GM19035 (cell line): ENCODE measurements around the gene SH3BP4.

Experiments
- ATAC-seq: cut with Tn5 transposase; IDR thresholded peaks from one replicate; pipeline ENCODE4 v1.9.1; 2021; ENCODE audit not compliant: unreplicated experiment

The SH3BP4 gene

GRCh38 chr2:234964631-234965461, 13.0 kb downstream of the SH3BP4 start:
- no peak for ATAC-seq

DNA sequence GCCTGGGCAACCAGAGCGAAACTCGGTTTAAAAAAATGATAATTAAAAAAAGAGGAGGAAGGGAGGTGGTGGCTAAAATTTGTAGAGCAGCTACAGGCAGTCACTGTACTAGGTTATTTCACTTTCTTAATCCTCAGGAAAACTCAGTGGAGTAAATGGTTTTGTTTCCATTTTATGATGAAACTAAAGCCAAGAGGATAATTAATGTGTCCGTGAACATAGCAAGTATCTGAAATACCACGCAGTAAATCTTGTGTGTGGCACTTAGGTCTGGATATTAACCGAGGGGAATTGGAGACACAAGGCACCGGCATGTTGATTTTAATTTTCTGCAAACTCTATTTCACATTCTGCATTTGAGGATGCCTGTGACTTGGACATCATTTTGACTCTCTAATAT, 14.5 kb downstream of the SH3BP4 start:
- no peak for ATAC-seq

DNA sequence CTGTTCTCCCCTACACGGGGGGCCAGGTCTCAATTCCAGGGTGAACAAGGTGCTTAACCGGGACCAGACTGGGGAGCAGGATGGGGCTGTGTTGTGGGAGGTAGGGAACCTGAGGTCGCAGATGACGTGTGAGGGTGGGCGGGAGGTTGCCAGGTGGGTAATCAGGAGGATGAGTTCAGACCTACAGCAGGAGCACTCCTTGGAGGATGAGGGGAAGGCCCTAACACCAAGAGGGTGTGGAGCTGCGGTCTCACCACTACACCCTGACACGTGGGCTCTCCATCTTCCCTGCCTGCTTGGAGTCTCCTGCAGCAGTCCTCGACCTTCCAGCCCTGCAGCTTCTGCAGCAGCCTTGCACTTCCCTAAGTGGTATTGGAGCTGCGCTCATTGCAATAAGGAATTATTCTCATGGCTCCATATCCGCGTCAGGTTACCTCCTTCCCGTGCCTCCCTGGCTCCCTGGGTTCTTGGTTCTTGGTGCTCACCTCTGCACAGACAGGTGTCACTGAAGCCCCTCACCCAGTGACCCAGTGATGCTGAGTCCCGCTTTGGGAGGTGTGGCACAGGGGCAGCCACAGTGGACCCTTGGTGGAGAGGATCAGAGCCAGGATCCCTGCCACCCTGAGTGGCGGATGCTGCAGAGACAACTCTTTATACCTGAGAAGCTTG, 15.5 kb downstream of the SH3BP4 start:
- no peak for ATAC-seq

- no peak for ATAC-seq
Measured at GRCh38 chr2:234967870-234968208, 16.0 kb downstream of the SH3BP4 start.

DNA sequence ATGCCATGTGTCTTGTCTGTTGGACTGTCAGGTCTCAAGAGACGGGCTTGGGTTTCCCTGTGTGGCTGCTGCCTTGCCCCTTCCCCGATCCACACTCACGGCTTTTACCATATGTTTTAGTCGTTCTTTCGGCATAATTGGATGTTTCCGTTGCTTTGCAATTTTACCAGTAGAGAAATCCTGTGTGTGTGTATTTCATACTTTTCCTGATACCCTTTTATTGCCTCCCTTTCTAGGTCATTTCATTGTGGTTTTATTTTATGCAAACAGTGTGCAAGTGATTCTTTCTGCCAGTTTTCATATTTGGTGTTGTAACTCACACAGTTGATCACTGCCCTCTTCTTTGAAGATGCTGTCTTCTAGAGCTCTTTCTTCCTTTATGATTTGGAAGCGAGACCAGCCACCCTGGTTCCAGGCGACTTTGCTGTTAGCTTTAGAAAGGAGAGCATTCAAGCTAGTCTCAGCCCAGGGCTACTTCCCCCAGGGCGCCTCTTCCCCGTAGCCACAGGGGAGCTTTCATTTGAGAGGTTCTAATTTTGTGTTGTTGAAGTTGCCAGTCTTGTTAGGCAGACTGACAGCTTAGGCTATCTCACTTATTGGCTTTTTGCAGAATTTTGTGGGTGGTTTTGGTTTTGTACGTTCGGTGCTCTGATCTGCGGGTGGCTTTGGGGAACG, 17.0 kb downstream of the SH3BP4 start:
- no peak for ATAC-seq

DNA sequence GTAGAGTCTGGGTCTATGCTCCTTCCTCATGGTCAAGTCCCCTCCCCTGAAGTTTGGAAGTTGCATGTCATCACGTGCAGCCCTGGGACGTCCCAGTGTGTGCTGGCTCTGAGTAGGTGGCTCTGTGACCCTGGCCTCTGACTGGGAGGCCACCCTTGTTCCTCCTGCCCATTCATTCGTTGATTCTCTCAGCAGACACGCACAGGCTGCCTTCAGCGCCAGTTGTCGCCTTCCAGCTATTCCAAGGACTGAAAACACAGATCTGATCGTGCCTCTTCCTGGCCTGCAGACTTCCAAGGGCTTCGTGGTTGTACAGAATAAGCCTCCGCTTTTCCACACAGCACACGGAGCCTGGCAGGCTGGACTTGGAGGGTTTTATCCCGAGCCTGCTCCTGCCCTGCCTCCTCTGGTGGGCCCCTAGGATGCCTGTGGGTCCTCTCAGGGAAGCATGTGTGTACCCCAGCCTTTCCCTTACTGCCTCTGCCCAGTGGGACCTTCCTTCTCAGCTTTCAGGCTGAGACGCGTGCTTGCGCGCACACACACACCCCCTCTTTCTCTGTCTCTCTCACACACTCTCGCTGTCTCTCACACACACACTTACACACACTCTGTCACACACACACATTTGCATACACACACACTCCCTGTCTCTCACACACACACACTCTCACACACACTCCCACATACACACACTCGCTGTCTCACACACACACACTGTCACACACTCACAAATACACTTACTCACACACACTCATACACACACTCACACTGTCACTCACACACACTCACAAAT, 17.7 kb downstream of the SH3BP4 start:
- ATAC-seq, result no peak

DNA sequence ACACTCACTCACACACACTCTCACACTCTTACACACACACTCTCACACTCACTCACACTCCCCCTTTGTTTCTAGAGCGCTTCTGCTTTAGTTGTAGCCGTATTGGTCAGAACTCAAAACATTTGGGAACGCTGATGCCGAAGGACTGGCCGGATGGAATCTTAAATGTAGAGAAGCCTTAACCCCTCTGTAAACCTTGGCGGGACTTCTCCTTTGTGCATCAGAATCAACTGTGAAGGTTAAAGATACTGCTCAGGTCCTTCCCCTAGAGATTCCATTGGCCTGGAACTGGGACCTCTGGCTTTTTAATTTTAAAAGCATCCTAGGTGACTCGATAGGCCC, 18.3 kb downstream of the SH3BP4 start:
- ATAC-seq, result no peak

DNA sequence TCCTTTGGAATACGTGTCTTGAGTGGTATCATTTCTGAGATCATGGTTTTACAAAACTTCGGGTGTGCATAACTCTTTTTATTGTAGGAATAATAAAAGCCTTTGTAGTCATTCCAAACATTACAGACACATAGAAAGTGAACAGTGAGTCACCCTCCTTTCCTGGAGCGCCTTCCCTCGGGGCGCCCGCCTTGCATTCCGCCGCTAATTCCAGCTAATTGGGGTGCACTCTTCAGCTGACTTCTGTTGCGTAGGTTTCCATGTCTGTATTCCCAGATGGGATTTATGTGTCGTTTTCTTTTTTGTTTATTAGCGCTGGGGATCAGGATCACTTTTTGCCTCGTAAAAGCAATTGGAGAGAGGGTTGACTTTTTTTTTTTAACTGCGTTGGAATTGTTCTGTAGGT, 18.7 kb downstream of the SH3BP4 start:
- ATAC-seq, result no peak

DNA sequence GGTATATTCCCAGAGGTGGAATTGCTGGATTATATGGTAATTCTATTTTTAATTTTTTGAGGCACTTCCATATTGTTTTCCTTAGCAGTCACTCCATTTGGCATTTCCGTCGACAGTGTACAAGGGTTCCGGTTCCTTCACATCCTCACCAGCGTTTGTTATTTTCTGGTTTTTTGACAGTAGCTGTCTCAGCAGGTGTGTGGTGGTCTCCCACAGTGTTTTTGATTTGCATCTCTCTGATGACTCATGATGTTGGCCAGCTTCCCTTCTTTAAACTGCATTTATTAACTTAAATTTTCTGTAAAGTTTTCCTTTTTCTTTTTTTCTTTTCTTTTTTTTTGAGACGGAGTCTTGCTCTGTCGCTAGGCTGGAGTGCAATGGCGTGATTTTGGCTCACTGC, 19.7 kb downstream of the SH3BP4 start:
- ATAC-seq, result no peak

GRCh38 chr2:234973008-234973407, 21.2 kb downstream of the SH3BP4 start:
- no peak for ATAC-seq

DNA sequence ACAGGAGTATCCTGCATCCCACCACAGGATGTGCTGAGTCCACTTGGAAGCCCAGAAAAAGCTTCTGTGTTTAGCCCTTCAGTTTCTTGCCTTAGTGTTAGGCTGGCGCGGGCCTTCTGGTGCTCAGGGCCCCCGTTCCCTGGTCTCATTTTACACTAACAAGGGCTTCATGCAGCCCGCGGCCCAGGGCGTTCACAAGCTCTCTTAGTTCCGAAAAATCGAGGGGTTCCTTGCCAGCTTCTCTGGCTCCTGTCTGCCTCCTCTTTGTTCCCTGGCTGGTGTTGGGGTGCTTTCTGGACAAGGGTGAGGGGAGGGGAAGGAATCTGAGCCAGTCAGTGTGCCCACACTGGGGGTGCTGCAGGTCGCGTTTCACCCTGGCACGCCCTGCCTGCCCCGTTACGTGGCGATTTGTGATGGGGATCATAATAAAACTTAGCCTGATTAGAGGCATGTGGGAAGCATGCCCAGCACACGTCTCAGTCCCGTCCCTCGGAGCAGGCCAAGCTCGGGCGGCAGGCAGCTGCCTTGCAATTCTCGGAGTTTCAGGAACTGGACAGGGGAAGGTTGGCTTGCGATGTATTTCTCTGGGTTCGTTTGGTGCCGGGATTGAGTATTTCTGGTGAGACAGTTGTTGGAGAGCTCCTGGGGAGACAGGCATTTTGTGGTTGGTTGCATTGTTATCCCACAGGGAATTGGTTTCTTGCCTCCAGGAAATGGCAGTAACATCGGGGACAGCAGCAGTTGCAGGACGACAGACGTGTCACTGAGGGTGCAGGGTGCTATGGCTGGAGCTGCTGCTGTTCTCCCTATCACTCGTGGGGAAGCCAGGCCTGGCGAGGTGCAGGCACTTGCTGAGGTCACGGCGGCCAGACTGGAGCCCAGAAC, 22.9 kb downstream of the SH3BP4 start:
- ATAC-seq, result no peak

DNA sequence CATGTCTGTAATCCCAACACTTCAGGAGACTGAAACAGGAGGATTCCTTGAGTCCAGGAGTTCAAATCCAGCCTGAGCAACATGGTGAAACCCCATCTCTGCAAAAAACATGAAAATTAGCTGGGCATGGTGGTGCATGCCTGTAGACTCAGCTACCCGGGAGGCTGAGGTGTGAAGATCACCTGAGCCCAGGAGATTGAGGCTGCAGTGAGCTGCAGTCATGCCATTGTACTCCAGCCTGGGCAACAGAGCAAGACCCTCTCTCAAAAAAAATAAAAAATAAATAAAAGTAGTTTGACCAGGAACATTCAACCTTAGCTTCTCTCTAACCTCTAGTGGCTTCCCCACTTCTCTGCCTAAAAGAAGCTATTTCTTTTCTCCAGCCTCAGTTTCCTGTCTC, 23.8 kb downstream of the SH3BP4 start:
- no peak for ATAC-seq

DNA sequence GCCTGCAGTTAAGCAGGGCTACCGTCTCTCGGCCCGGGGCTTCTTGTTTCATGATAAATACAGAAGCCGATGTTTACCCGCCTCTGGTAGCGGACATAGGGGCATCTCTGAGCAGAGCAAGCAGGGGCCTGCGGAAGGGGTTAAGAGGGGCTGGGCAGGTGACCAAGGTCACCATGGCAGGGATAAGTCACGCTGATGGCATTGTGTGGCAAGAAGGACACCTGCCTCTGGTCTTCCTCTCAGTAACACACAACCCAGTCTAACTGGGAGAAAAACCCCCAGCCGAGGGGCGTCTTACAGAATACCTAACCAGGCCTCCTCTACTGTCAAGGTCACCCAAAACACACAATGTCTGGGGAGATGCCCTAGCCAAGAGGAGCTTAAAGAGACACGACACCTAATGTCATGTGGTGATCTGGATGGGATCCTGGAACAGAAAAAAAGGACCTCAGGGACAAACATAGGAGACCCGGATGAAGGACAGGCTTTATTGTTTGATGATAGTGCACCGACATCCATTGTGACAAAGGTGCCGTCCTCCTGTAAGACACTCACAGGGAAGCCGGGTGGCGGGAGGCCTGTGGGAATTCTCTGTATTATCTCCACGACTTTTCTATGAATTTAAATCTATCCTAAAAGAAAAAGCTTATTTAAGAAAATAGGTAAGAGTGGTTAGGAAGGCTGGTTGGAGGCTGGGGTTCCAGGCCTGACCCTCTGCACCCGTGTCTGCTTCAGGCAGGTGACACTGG, 24.8 kb downstream of the SH3BP4 start:
- ATAC-seq, result no peak

DNA sequence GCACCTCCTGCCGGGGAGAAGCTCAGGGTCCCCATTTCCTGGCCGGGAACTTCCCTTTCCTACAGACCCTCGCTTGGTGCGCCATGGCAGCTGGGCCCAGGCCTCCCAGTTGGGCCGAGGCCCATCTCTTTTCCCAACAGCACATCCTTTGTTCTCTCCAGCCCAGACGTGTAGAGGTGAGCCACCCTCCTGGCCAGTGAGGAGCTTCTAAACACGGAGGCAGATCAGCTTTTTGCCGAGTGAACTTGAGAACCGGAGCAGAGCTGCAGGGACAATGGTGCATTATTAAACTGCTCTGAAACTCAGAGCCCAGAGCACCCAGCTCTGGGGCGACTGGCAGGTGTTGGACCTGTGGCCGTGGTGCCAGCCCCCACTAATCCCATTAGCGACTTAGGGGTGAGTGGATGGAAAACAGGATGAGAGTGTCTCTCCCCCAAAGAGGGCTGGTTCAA, 25.4 kb downstream of the SH3BP4 start:
- no peak for ATAC-seq

- no peak for ATAC-seq
Measured at GRCh38 chr2:234978466-234979203, 26.8 kb downstream of the SH3BP4 start.

DNA sequence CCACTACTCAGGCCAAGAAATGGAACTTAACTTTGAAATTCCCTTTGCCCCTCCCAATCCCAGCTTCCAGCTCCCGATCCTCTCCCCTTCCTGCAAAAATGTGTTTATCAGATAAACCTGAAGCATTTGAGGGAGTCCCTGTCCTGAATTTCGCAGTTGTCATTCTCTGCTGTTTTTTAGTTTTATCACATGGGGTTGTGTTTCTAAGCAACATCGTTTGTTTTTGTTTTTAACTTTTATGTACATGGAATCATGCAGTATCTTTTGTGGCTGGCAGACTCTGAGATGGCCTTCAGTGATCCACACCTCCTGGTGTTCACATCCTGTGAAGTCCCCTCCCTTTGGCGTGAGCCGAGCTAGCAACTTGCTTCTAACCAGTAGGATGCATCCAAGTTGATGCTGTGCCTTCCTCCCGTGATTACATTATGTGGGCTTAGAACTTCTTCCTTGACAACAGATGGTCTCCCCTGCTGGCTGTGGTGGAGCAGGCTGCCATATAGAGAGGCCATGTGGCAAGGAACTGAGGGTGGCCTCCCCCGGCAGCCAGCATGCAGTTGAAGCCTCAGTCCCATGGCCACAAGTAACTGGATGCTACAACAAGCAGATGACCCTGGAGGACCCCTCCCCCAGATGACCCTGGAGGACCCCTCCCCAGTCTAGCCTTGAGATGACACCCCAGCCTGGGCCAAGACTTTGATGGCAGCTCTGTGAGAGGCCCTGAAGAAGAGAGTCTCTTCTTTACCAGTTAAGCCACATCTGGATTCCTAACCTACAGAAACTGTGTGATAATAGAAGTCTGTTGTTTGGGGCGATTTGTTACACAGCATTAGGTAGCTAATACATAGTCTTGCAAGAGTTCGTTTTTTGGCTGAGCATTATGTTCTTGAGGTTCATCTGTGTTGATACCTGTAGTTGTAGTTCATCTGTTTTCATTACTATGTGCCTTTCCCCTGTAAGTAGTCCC, 27.7 kb downstream of the SH3BP4 start:
- ATAC-seq, result no peak

DNA sequence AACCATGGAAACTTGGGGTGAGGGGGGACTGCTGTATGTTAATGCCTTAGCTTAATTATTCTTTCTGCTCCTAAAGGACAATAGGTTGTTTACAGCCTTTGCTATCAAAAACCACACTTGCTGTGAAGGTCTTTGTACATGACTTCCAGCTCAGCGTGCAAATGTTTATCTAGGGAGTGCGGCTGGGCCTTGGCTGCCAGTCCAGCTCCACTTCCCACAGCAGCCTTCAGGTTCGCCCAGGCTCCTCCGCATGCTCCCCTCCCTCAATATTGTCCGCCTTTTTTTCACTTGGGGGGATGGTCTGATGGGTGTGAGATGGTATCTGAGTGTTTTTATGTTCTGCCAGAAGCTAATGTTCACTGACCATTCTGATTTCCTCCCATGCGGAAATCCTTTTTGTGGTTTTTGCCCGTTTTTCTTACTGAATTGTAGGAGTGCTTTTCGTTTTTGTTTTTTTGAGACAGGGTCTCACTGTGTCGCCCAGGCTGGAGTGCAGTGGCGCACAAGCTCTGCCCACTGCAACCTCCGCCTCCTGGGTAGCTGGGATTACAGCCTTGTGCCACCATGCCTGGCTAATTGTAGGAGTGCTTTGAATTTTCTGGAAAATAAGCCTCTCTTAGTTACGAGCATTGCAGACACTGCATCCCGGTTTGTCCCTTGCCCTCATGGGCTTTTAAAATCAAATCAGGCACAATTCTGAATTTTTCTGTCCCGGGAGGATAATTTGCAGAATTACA, 28.8 kb downstream of the SH3BP4 start:
- no peak for ATAC-seq
